HepG2 (cell line): ENCODE data around the gene CDK2AP2. TPM values are rescaled to one million over a fixed set of nuclear protein-coding genes. Genes with fewer than 3 reads are reported as not detected.

Experiments
- AGO1 ChIP-seq: fragments of 200-400 bp; formaldehyde crosslinking; IDR thresholded peaks from 2 replicates; pipeline ENCODE4 v1.6.1; 2017; ENCODE audit warnings: mild to moderate bottlenecking, low read depth, low read length, moderate library complexity; ENCODE audit not compliant: poor library complexity, severe bottlenecking
- ATF7 ChIP-seq, 2 experiments: fragments of 450-650 bp in 1 of 2; sonication (generic) in 1 of 2; formaldehyde crosslinking in 1 of 2; IDR thresholded peaks; 2 replicates each; pipeline versions ENCODE4 v1.4.0 to v1.6.1; 2016 to 2020; ENCODE audit warnings: antibody characterized with exemption in 1 of 2, mild to moderate bottlenecking in 1 of 2, missing genetic modification reagents in 1 of 2
- CHD4 ChIP-seq: fragments of 200-600 bp; sonication (generic); IDR thresholded peaks from 2 replicates; pipeline ENCODE4 v1.7.0; 2017; ENCODE audit warnings: mild to moderate bottlenecking, low read length, borderline replicate concordance
- EP300 ChIP-seq, 3 experiments: sonication (generic) in 1 of 3; formaldehyde crosslinking in 1 of 3; IDR thresholded peaks; 2 replicates each; pipeline versions ENCODE4 v1.5.1 to v1.6.1; 2011 to 2020; ENCODE audit warnings: low read depth in 2 of 3, low read length in 2 of 3, borderline replicate concordance in 1 of 3, improper control_type of control experiment in 1 of 3, mild to moderate bottlenecking in 1 of 3, missing genetic modification reagents in 1 of 3, moderate library complexity in 1 of 3
- FOSL1 ChIP-seq: sonication (generic); formaldehyde crosslinking; IDR thresholded peaks from 2 replicates; pipeline ENCODE4 v1.9.0; 2021; ENCODE audit warnings: missing genetic modification reagents, borderline replicate concordance
- HNF4A ChIP-seq: sonication (generic); formaldehyde crosslinking; IDR thresholded peaks from 2 replicates; pipeline ENCODE4 v1.4.0; 2020; ENCODE audit warnings: missing genetic modification reagents
- HNRNPLL ChIP-seq: fragments of 200-400 bp; formaldehyde crosslinking; IDR thresholded peaks from 2 replicates; pipeline ENCODE4 v1.6.1; 2017; ENCODE audit warnings: mild to moderate bottlenecking, low read depth, low read length; ENCODE audit not compliant: poor library complexity, severe bottlenecking
- MIXL1 ChIP-seq: IDR thresholded peaks from 2 replicates; pipeline ENCODE4 v1.6.1; 2016
- SRY ChIP-seq: sonication (generic); formaldehyde crosslinking; IDR thresholded peaks from 2 replicates; pipeline ENCODE4 v1.8.0; 2022; ENCODE audit warnings: mild to moderate bottlenecking, missing genetic modification reagents
- STAG1 ChIP-seq: sonication (generic); formaldehyde crosslinking; IDR thresholded peaks from 2 replicates; pipeline ENCODE4 v1.4.0; 2020; ENCODE audit warnings: missing genetic modification reagents
- STAT5B ChIP-seq: sonication (generic); formaldehyde crosslinking; IDR thresholded peaks from 2 replicates; pipeline ENCODE4 v1.4.0; 2020; ENCODE audit warnings: missing genetic modification reagents
- TIGD3 ChIP-seq: sonication (generic); formaldehyde crosslinking; IDR thresholded peaks from 2 replicates; pipeline ENCODE4 v1.5.1; 2020; ENCODE audit warnings: mild to moderate bottlenecking, missing genetic modification reagents, borderline replicate concordance
- ZBTB38 ChIP-seq: sonication (generic); formaldehyde crosslinking; IDR thresholded peaks from 2 replicates; pipeline ENCODE4 v1.5.1; 2020; ENCODE audit warnings: mild to moderate bottlenecking, missing genetic modification reagents
- ZFP82 ChIP-seq: sonication (generic); formaldehyde crosslinking; IDR thresholded peaks from 2 replicates; pipeline ENCODE4 v1.5.1; 2020; ENCODE audit warnings: mild to moderate bottlenecking, missing genetic modification reagents, borderline replicate concordance
- ZFY ChIP-seq: sonication (generic); formaldehyde crosslinking; IDR thresholded peaks from 2 replicates; pipeline ENCODE4 v1.4.0; 2020; ENCODE audit warnings: missing genetic modification reagents
- ZMYM4 ChIP-seq: sonication (generic); formaldehyde crosslinking; IDR thresholded peaks from 2 replicates; pipeline ENCODE4 v1.8.1; 2023; ENCODE audit warnings: mild to moderate bottlenecking, missing genetic modification reagents
- ZNF18 ChIP-seq: sonication (generic); formaldehyde crosslinking; IDR thresholded peaks from 2 replicates; pipeline ENCODE4 v1.8.0; 2022; ENCODE audit warnings: mild to moderate bottlenecking, missing genetic modification reagents; ENCODE audit not compliant: insufficient replicate concordance
- ZNF253 ChIP-seq: sonication (generic); formaldehyde crosslinking; IDR thresholded peaks from 2 replicates; pipeline ENCODE4 v1.8.0; 2022; ENCODE audit warnings: mild to moderate bottlenecking, missing genetic modification reagents, borderline replicate concordance
- ZNF607 ChIP-seq: sonication (generic); formaldehyde crosslinking; IDR thresholded peaks from 2 replicates; pipeline ENCODE4 v1.5.1; 2020; ENCODE audit warnings: missing genetic modification reagents, mild to moderate bottlenecking, borderline replicate concordance
- ZNF615 ChIP-seq: sonication (generic); formaldehyde crosslinking; IDR thresholded peaks from 2 replicates; pipeline ENCODE4 v1.5.0; 2020; ENCODE audit warnings: mild to moderate bottlenecking, missing genetic modification reagents, borderline replicate concordance
- ZNF883 ChIP-seq: sonication (generic); formaldehyde crosslinking; IDR thresholded peaks from 2 replicates; pipeline ENCODE4 v1.5.1; 2020; ENCODE audit warnings: mild to moderate bottlenecking, missing genetic modification reagents; ENCODE audit errors: not compliant biosample characterization
- polyA plus RNA-seq, 8 experiments: library from polyadenylated mRNA; depleted of rRNA in 3 of 8; stranded (reverse) in 7 of 8; unstranded in 1 of 8; fragments of >200 nt; fragmentation: Illumina TruSeq in 4 of 8; extraction: Trizol in 4 of 8; gene quantifications; 2 replicates each; pipeline versions ENCODE4 v1.2.1 to v1.2.3, GENCODE V29; 2011 to 2016; ENCODE audit warnings: low read depth in 4 of 8, missing spikeins in 1 of 8, mixed read lengths in 1 of 8; ENCODE audit not compliant: insufficient read depth in 1 of 8
- total RNA-seq, 5 experiments: library from RNA; depleted of rRNA; stranded (reverse); fragments of >200 nt; fragmentation: Illumina TruSeq; extraction: Trizol; gene quantifications; 2 replicates each; pipeline ENCODE4 v1.2.3, GENCODE V29; 2016; ENCODE audit warnings: low read depth in 1 of 5
- TF ChIP-seq, protein P1 (sequence below): sonication (generic); formaldehyde crosslinking; IDR thresholded peaks from 2 replicates; pipeline ENCODE4 v1.4.0; 2020; ENCODE audit warnings: missing genetic modification reagents

CDK2AP2 gene
- total and polyA plus RNA-seq, 2 of the 13 experiments (the other 11 are each of a cell fraction or from before 2014, with no cell fraction given) = 15.0 to 23.2 TPM

DNA sequence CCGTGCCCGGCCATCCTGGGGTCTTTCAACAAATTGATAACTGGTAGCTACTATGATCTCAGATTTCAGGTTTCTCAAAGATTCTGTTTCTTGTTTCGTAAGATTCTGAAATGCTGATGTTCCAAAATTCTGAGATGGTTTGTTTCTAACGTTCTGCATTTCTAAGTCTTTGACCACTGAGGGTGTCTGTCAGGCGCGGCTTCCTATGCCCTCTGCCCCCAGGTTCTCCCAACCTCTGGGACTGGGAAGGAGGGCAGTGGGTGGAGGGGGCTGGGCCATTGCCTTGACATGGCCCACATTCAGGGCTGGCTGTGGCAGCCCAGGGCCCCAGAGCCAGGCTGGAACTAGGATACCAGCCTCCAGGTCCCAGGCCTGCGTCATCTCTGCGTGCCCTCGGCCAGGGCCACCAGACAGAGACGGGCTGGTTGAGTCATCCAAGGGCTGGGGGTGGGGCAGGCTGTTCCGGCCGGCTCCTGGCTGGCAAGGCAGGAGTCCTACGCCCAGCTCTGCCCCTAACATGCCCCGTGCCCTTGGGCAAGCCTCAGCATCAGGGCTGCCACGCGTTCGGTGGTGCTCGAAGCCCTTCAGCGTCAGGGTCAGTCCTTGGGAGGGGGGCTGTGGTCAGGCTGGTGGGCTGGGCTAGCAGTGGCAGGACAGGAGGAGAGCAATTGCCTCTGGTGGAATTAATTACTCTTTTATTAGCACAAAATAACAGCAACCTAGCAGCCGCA is 44.1 kb downstream of the CDK2AP2 start (continued):
- peak; percentile 56 for TF ChIP-seq AGO1
- no peak for TF ChIP-seq ZFP82 (CRISPR knock-in tag)
- TF ChIP-seq ZBTB38 = peak; percentile 93
- TF ChIP-seq ATF7 (IDR thresholded peaks at IDR 0.05) = no peak
- TF ChIP-seq ATF7 (CRISPR knock-in tag; IDR thresholded peaks at IDR 0.05) = no peak
- no peak for TF ChIP-seq TIGD3 (CRISPR knock-in tag)
- TF ChIP-seq ZFY = no peak
- no peak for TF ChIP-seq ZNF253 (CRISPR knock-in tag)
- peak; percentile 72 for TF ChIP-seq FOSL1 (CRISPR knock-in tag)
- TF ChIP-seq EP300 (IDR thresholded peaks at IDR 0.05; ENCODE audit: low read depth in 2 of 2, low read length in 2 of 2) = no peak
- TF ChIP-seq EP300 (CRISPR knock-in tag; IDR thresholded peaks at IDR 0.05; ENCODE audit: borderline replicate concordance) = peak; percentile 37; the same call in 1 of the 2 replicates
- TF ChIP-seq ZNF615 (CRISPR knock-in tag) = no peak
- no peak; the same call in 1 of the 2 replicates for TF ChIP-seq SRY (CRISPR knock-in tag)
- TF ChIP-seq ZMYM4 (CRISPR knock-in tag) = no peak
- no peak for TF ChIP-seq ZNF883 (CRISPR knock-in tag)
- TF ChIP-seq, protein P1, sequence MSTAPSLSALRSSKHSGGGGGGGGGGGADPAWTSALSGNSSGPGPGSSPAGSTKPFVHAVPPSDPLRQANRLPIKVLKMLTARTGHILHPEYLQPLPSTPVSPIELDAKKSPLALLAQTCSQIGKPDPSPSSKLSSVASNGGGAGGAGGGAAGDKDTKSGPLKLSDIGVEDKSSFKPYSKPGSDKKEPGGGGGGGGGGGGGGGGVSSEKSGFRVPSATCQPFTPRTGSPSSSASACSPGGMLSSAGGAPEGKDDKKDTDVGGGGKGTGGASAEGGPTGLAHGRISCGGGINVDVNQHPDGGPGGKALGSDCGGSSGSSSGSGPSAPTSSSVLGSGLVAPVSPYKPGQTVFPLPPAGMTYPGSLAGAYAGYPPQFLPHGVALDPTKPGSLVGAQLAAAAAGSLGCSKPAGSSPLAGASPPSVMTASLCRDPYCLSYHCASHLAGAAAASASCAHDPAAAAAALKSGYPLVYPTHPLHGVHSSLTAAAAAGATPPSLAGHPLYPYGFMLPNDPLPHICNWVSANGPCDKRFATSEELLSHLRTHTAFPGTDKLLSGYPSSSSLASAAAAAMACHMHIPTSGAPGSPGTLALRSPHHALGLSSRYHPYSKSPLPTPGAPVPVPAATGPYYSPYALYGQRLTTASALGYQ (CRISPR knock-in tag) = no peak
- no peak for TF ChIP-seq CHD4
- no peak for TF ChIP-seq STAT5B
- TF ChIP-seq HNRNPLL = peak; percentile 36
- peak; percentile 39 for TF ChIP-seq ZNF18 (CRISPR knock-in tag)
- TF ChIP-seq HNF4A (CRISPR knock-in tag) = 0 out of 2 replicates have a peak, but pooled peaks have one; percentile 3
- TF ChIP-seq MIXL1 (CRISPR knock-in tag) = peak; percentile 7; the same call in 1 of the 2 replicates
- TF ChIP-seq ZNF607 (CRISPR knock-in tag) = no peak
- no peak for TF ChIP-seq STAG1 (CRISPR knock-in tag)
